Epidermal melanocyte (primary cell): ENCODE measurements around the gene PTCH2.

Experiments
- DNase-seq: peaks from one replicate; pipeline ENCODE4 v3.0.0; 2011; ENCODE audit warnings: low spot score; ENCODE audit not compliant: insufficient read length

Gene PTCH2, protein sequence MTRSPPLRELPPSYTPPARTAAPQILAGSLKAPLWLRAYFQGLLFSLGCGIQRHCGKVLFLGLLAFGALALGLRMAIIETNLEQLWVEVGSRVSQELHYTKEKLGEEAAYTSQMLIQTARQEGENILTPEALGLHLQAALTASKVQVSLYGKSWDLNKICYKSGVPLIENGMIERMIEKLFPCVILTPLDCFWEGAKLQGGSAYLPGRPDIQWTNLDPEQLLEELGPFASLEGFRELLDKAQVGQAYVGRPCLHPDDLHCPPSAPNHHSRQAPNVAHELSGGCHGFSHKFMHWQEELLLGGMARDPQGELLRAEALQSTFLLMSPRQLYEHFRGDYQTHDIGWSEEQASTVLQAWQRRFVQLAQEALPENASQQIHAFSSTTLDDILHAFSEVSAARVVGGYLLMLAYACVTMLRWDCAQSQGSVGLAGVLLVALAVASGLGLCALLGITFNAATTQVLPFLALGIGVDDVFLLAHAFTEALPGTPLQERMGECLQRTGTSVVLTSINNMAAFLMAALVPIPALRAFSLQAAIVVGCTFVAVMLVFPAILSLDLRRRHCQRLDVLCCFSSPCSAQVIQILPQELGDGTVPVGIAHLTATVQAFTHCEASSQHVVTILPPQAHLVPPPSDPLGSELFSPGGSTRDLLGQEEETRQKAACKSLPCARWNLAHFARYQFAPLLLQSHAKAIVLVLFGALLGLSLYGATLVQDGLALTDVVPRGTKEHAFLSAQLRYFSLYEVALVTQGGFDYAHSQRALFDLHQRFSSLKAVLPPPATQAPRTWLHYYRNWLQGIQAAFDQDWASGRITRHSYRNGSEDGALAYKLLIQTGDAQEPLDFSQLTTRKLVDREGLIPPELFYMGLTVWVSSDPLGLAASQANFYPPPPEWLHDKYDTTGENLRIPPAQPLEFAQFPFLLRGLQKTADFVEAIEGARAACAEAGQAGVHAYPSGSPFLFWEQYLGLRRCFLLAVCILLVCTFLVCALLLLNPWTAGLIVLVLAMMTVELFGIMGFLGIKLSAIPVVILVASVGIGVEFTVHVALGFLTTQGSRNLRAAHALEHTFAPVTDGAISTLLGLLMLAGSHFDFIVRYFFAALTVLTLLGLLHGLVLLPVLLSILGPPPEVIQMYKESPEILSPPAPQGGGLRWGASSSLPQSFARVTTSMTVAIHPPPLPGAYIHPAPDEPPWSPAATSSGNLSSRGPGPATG

GRCh38 chr1:44842862-44843655 is at the start of gene PTCH2:
Gene PTCH2, minus strand, starts transcription at chr1:44843253. Its CDS starts 321 bp downstream, at chr1:44842932.
- peak; percentile 81 for DNase-seq

DNA sequence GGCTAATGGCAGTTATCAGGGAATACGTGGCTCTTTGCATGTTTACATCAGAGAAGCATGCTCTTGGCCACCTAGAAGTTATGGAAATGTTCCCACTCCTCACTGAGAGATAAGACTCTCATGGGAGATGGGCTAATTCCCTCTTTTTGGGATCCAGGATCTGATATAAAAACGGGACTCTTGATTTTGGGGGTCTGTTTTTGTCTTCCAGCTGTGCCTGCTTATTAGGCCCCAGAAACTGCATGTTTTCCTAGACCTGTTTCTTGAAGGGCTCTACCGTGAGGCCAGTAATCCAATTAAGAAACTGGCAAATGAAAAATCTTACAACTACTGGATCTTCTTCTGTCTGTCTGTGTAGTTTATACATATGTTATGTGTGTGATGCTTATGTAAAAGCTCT is 47.0 kb upstream of the PTCH2 start:
- DNase-seq: no peak

DNA sequence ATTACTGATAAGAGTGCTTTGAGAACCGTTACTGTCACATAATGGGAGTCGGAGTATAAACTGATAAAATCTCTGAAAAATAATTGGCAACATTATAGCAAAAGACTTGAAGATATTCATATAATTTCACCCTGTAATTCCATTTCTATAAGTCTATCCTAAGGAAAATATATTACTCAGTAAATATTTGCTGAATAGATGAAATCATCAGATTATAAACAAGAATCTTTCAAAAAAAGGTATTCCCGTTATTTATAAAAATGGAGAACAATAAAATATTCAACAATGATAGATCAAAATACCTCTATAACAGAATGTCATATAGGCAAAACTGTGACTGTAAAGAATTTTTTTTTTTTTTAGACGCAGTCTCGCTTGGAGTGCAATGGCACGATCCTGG is 42.4 kb upstream of the PTCH2 start:
- DNase-seq: no peak

DNA sequence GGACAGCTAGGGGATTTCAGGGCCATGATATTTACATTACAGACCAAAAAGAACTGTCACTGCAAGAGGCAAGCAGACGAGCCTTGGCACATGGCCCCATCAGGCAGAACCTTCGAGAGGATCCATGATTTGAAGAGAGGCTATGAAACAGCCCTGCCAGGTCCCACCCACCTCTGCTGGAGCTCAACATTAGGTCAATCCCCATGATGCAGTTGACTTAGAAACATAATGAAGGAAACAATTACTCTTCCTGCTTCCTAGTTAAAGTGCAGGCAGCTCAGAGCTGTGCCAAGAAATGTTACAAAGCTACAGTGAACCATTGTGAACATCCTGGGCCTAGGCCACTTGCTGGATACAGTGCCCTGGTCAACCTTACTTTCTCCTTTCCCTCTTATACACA is 41.7 kb upstream of the PTCH2 start:
- DNase-seq: no peak

DNA sequence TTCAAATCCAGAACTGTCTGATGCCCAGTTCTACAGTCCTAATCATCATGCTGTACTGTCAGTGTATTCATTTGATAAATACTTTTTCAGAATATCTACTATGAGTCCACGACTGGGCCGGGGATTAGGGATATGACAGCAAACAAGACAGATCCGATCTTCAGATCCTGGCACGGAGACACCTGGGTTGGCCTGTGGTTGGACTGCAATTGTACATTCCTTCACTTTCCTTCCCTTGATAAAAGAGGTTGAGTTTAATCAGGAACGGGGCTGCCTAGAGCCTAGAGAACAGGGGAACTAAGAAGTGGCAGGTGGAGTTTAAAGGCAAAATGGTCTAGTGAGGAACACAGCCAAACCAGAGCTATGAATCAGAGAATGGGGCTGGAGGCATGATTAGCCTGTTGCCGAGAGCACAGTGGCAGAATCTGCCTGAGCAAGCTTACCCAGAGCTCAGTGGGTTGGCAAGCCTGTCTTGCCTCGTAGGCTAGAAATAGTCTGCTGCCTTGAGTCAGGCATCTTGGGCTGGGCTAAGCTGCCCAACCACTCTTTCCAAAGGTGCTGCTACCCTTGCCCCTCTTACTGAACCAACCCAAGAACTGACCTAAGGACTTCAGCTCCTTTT is 38.1 kb upstream of the PTCH2 start:
- DNase-seq: no peak

GRCh38 chr1:44874155-44874554 is 31.1 kb upstream of the PTCH2 start:
- no peak for DNase-seq

- DNase-seq: no peak
Measured at GRCh38 chr1:44870096-44870495, 27.0 kb upstream of the PTCH2 start.

- DNase-seq: no peak
Measured at GRCh38 chr1:44867801-44868200, 24.7 kb upstream of the PTCH2 start.

- no peak for DNase-seq
Measured at GRCh38 chr1:44862829-44863401, 19.9 kb upstream of the PTCH2 start.

- DNase-seq: no peak
Measured at GRCh38 chr1:44860891-44861425, 17.9 kb upstream of the PTCH2 start.

GRCh38 chr1:44860331-44860730 is 17.3 kb upstream of the PTCH2 start:
- no peak for DNase-seq

GRCh38 chr1:44857446-44857845 is 14.4 kb upstream of the PTCH2 start:
- DNase-seq: no peak

- no peak for DNase-seq
Measured at GRCh38 chr1:44855742-44856141, 12.7 kb upstream of the PTCH2 start.

GRCh38 chr1:44854970-44855369 is 11.9 kb upstream of the PTCH2 start:
- DNase-seq: no peak

GRCh38 chr1:44853201-44853600 is 10.1 kb upstream of the PTCH2 start:
- DNase-seq: no peak

DNA sequence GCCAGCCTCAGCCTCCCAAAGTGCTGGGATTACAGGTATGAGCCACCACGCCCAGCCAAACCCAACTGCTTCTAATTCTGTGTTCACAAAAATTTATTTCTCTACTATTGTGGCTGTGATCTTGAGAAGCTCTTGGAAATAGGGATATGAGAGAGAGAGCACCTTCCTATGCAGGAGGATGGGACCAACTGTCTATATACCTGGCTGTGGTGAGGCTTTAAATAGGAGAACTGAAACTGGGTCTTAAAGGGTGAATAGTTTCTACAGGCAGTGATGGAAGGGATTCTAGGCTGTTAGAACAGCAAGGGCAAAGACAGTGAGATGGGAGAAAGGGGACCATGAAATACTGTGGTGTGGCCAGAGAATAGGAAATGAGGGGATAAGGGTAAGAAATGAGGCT is 8.3 kb upstream of the PTCH2 start:
- DNase-seq: no peak

DNA sequence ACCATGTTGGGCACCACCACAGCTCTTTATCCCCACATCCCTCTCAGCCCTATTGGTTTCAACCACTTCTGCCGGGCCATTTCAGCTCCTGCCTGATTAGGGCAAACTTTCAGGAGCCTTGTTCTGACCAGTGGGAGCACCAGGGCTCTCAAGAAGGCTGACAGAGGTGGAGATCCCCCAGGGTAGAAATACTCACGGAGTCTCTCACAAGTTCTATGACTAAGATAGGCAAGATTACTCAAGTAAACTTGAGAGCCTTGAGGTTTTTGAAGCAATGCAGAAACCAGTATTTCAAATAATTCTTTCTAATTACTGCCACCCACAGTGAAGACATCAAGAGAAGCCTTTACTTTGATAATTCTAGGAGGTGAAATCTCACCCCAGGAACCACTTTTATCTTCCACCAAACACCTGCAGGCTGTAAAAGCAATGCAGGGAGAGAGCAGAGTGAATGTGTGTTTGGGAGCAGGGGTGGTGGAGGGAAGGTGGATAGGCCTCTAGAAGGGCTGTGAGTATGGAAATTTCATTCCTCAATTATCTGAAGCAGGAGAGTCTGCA is 6.6 kb upstream of the PTCH2 start:
- no peak for DNase-seq

GRCh38 chr1:44848456-44849181 is 5.6 kb upstream of the PTCH2 start:
- no peak for DNase-seq

- no peak for DNase-seq
Measured at GRCh38 chr1:44847845-44848244, 4.8 kb upstream of the PTCH2 start.
